RPMI8226 (cell line): ENCODE data around the gene C16orf87.

Experiments
- DNase-seq: peaks from one replicate; pipeline ENCODE4 v3.0.0-alpha.2; 2015

C16orf87 gene

DNA sequence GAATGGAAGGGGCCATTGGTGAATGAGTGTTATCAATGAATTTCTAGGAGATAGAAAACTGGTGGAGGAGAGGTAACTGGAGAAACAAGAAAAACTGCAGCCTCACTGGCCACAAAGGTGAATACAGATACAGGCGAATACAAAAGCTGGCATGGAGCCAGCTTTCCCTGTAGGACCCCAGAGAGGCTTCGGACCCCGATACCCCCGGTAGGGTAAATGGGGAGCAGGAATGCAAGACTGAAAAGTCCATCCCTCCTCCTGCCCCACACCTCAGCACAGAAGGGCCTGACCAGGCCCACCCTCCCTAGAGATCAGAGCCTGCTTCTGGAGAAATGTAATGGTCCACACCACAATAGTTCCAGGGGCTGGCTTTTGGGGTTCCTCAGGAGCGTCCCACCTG lies 78.0 kb downstream of the C16orf87 start:
- DNase-seq = no peak

- no peak for DNase-seq
Observed at GRCh38 chr16:46751381-46751780, 79.6 kb downstream of the C16orf87 start.

DNA sequence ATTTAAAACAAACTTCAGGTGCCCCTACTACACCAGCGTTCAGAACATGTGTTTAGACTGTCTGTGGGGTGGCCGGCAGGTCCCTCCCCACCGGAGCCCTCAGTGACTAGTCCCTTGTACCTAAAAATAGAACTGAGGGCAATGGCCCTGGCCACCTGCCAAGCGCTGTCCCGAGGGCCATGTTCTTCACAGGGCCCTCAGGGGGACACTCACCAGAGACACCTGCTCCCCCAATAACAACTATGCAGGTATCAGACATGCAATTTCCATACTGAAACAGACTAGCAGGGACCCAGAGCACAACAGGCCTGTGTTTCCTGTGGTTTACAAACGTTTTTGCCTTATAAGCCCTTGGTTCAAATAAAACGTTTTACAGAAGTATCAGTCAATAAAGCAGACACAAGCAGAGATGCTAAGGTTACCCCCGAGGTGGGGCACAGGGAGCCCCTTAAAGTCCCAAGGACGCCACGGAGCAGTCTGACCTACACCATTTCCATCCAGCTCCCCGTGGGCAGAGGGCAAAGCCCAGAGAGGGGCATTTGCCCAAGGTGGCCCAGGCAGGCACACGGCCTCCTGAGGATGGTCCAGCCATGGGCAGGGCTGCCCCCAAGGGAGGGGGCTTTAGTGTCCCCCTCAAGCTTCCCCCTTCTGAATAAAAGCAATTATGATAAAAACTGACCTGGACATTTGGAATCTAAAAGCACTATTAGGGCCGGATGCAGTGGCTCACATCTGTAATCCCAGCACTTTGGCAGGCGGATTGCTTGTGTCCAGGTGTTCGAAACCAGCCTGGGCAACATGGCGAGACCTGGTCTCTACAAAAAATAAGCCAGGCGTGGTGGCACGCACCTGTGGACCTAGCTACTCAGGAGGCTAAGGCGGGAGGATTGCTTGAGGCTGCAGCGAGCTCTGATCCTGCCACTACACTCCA lies 81.9 kb downstream of the C16orf87 start:
- DNase-seq = peak; percentile 69

DNA sequence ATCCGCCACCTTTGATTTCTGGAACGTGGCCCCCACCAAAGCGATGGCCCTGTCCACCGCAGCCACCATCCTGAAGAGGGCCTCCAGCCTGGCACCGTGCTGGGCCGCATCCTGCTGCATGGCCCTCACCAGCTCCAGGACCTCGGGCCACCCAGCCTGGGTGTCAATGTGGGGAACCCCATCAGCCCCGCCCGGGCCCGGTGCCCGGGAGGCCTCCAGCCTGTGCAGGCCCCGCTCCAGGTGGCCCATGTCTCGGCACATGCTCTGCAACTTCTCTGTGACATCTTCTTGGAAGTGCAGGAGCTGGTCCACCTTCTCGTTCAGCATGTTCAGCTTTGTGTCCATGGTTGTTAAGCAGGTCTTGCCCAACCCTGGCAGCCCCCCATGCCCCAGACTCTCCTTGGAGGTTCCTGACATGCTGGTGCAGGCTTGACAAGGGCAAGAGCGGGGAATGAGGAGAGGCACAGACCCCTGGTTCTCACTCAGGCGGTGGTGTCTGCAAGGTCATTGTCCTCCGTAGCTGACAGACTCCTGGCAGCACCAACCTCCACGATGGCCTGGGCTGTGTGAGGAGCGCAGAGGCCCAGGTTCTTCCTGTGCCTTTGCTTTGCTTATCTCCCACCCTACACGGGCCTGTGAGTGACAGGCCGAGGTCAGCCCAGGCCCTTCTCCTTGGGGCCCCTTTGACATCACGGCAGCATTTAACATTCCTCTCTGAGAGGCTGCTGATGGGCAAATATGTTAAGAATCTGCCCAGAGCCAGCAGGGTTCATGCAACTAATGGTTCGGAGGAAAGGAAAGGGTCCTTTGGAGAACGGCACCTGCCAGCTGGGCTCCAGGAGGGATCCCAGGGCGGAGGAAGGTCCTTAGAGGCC lies 83.0 kb downstream of the C16orf87 start, which contains the start of gene MYLK3:
TSS of gene MYLK3 (minus strand) at position 568 of the 875 bp plus-strand sequence. CDS start at position 417, 151 bp downstream.
- DNase-seq = no peak

DNA sequence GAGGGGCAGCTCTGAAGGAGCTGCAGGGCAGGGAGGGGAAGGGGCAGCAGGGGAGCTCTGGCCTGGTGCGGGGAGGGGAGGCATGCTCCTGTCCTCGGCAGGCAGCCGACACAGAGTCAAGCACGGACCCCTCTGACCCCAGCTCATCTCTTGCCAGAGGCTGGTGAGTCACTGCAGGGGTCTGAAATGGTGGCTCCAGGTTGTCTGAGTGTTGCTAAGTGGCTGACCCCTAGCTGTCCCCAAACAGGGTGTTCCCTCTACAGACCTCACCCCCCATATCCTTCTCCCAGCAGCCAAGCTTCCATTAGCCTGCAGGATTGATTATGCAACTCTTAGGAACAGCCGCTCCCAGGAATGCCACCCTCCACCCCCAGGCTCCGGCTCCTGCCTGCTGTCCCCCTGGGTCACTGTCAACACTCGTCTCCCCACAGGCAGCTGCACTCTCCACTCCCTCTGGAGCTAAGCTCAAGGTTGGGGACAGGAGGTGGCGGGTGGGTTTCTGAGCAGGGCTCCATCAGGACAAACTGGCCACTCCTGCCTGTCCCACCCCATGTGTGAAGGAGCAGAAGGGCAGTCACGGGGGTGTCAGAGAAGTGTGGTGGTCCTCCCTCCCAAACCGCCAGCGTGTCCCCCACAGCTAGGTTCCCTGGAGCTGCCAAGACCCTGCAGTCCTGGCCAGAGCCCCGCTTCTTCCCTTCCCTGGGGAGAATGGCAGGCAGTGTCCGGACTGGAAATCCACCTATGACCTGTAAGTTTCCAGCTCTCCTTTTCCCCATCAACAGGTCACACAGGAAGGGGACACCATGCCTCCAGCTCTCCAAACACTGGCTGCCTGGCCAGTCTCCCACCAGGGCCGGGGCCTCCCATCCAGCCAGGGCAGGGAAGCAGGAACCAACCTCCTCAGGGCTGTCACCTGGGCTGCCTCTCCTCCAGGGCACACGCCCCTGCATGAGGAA lies 83.9 kb downstream of the C16orf87 start:
- no peak for DNase-seq
